Kidney epithelial cell (primary cell): ENCODE results near the gene RAP1GDS1. TPM values are rescaled to one million over a fixed set of nuclear protein-coding genes. Genes with fewer than 3 reads are reported as not detected.

ENCODE experiments used
- DNase-seq: peaks from one replicate; pipeline ENCODE4 v3.0.0-alpha.2; 2010; ENCODE audit warnings: low read depth
- H3K27me3 ChIP-seq: 2 replicates; pipeline ENCODE4 v1.6.0; 2011; ENCODE audit warnings: low read length; ENCODE audit not compliant: control insufficient read depth, insufficient read depth
- H3K36me3 ChIP-seq: 2 replicates; pipeline ENCODE4 v1.5.1; 2011; ENCODE audit warnings: low read length; ENCODE audit not compliant: control insufficient read depth, insufficient read depth
- H3K4me3 ChIP-seq: 2 replicates; pipeline ENCODE4 v1.5.1; 2011; ENCODE audit warnings: low read depth, mild to moderate bottlenecking, control low read depth, low read length
- total RNA-seq: library from RNA; depleted of rRNA; stranded (reverse); fragments of >200 nt; gene quantifications from 2 replicates; pipeline ENCODE4 v1.2.3, GENCODE V29; 2015
- TF ChIP-seq, protein P1 (sequence below): IDR thresholded peaks from 2 replicates; pipeline ENCODE4 v1.5.1; 2011; ENCODE audit warnings: mild to moderate bottlenecking, moderate library complexity, low read length, control low read depth, inconsistent platforms; ENCODE audit not compliant: insufficient read depth, poor library complexity, severe bottlenecking

Gene RAP1GDS1
- total RNA-seq, 1 donor from 2014 or later, result 53.3 TPM

DNA sequence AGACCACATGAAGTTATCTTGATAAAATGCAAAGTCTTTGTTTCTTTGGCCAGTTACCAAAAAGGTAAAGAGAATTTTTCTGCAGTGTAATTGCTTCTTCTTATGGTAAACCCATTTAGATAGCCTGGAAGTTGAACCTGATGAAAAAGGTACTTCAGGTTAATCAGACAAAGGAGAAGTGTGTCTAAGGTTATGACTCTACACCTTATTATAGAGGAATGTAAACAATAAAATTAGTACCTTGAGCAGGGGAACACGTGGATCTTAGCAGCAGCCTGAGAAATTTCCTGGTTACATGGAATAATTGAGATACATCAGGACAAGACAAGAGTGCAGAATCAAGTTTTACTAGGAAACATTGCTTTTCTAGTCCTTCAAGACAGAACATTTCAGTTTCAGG is 70.8 kb downstream of the RAP1GDS1 start:
- TF ChIP-seq, protein P1, sequence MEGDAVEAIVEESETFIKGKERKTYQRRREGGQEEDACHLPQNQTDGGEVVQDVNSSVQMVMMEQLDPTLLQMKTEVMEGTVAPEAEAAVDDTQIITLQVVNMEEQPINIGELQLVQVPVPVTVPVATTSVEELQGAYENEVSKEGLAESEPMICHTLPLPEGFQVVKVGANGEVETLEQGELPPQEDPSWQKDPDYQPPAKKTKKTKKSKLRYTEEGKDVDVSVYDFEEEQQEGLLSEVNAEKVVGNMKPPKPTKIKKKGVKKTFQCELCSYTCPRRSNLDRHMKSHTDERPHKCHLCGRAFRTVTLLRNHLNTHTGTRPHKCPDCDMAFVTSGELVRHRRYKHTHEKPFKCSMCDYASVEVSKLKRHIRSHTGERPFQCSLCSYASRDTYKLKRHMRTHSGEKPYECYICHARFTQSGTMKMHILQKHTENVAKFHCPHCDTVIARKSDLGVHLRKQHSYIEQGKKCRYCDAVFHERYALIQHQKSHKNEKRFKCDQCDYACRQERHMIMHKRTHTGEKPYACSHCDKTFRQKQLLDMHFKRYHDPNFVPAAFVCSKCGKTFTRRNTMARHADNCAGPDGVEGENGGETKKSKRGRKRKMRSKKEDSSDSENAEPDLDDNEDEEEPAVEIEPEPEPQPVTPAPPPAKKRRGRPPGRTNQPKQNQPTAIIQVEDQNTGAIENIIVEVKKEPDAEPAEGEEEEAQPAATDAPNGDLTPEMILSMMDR, result no peak
- Histone ChIP-seq H3K27me3 (no peaks in the 10 kb centered on the region), H3K36me3 (no peaks in the 10 kb centered on the region), H3K4me3 (no peak overlapping the region)
- DNase-seq, result no peak

DNA sequence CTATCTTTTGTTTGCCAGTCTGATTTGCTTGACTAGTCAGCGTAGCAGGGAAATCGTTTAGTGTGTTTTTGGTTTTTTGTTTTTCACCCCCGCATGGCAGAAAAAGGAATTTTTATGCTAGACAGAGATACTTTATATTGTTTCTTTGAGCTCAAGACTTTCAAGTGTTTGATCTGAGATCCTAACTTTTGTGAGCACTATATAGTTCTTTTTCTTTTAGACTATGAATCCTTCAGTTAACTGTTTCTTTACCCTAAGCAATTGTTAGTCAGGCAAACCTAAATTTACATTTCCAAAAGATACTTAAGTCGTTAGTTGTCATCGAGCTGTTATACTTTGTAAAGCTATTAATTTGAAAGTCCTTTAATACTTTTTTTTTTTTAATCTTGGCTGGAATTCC is 73.3 kb downstream of the RAP1GDS1 start:
- H3K27me3 ChIP-seq, result no peaks in the 10 kb centered on the region
- no peak for DNase-seq
- H3K36me3 ChIP-seq, result no peaks in the 10 kb centered on the region
- no peak overlapping the region for H3K4me3 ChIP-seq
- TF ChIP-seq, protein P1, result no peak

DNA sequence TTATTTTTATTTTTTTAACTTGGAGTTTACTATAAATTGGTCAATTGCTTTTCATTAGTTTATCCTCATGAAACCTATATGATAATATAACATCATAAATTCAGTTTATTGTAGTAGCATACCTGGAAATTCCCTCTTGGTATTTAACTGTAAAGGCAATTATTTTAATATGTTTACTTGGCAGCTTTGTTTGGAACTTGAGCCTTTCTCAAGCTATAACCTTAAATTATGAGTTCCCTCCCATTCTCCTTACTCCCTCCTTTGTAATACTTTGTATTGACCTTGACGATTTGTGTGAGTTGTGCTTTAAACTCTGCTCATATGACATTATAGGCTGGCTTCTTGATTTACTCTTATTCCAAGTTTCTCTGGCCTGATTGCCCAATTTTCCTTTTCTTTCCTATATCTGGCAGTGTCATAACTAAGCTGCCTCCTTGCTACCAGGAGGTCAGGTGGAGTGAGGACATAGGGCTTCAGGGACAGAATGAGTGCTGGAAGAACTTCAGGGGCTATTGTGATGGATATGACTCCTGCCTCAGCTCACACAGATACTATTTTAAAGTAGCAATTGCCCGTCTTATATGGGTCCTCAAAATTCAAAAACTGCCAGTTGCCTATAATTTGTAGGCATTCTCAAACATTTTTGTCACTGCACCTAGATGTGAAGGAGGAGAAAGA is 77.7 kb downstream of the RAP1GDS1 start:
- no peak overlapping the region for H3K4me3 ChIP-seq
- no peak for DNase-seq
- H3K36me3 ChIP-seq, result no peaks in the 10 kb centered on the region
- H3K27me3 ChIP-seq, result no peaks in the 10 kb centered on the region
- TF ChIP-seq, protein P1, result no peak

DNA sequence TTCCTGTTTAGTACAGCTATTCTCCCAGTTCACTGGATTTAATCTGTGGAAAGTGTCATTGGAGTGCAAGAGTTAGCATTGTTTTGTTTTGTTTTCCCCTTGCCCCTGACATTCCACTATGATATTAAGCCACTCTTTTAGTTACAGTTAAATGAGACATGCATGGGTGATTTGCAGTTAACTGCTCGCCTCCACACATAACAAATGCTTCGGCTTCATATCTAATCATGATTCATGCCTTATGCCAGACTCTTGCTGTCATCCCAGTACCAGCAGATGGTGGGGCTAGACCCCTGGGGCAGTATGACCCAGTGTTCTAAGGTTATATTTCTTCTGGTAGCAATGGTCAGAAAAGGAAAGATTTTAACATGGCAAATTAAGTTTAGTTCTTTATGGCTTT is 80.1 kb downstream of the RAP1GDS1 start:
- TF ChIP-seq, protein P1, result peak; percentile 16
- peak; percentile 47 for DNase-seq
- H3K4me3 ChIP-seq, result no peak overlapping the region
- no peaks in the 10 kb centered on the region for H3K36me3 ChIP-seq
- no peaks in the 10 kb centered on the region for H3K27me3 ChIP-seq

DNA sequence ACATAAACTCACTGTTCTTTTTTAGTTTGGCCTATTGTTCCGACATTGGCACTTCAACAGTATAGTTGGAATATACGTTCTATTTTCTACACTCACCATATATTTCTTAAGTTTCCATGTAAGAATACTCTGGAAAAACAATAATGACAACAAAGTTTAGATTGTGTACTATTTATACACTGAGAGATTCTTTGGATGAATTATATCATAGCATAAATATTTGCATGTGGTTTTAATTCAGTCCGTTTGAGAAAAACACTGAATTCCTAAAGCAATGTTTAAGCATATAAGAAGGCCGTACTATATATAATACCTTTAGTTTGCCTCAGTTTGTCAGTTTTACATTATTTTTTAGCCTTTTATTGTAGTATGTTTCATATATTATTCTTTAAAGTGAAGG is 82.4 kb downstream of the RAP1GDS1 start:
- TF ChIP-seq, protein P1, result no peak
- Histone ChIP-seq H3K36me3 (no peaks in the 10 kb centered on the region), H3K27me3 (no peaks in the 10 kb centered on the region), H3K4me3 (no peak overlapping the region)
- DNase-seq, result no peak

DNA sequence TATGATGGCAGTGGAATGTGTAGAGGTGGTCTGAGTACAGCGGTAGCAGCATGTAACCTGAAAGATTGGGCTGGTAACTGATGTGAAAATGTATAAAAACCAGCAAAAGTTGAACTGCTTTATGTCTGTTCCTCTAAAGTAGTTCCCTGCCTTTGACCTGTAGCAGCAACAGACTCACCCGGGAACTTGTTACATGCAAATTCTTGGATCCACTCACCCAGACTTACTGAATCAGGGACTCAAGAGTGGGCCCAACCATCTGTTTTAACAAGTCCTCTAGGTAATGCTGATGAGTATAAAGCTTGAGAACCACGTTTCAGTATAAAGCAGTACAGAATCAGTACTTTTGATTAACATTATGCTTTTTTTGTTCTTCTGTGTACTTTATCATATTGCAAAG is 84.7 kb downstream of the RAP1GDS1 start:
- DNase-seq, result no peak
- Histone ChIP-seq H3K27me3 (no peaks in the 10 kb centered on the region), H3K4me3 (no peak overlapping the region), H3K36me3 (no peaks in the 10 kb centered on the region)
- TF ChIP-seq, protein P1, result no peak
